ENCODE results near the gene WDR74. TPM values are rescaled to one million over a fixed set of nuclear protein-coding genes. Genes with fewer than 3 reads are reported as not detected.
A peak's percentile ranks its signal among the peaks of the same experiment; 100 is the strongest.

The WDR74 gene
- total and polyA plus RNA-seq, 8 donors, result 27.7 to 67.9 (median 46.6) TPM

GRCh38 chr11:62852523-62853188 lies 13.3 kb upstream of the WDR74 start:
- intact Hi-C loops (cut with DNase I; ENCODE audit: low total_unique reads), result loop anchor here (10.0 kb wide), 1 partner anchor 58 kb away; the partner anchor contains the start of gene TMEM223
- H3K27ac ChIP-seq, result no peak overlapping the region
- H3K36me3 ChIP-seq, result peaks cover 31 to 35% (median 32%) of the 10 kb centered on the region in 4 donors
- peak overlapping the region in 2 of 4 donors; percentile 92 to 99 for H3K4me3 ChIP-seq
- TF ChIP-seq POLR2A (IDR thresholded peaks at IDR 0.05) (no peak), EP300 (IDR thresholded peaks at IDR 0.05) (no peak), POLR2AphosphoS5 (IDR thresholded peaks at IDR 0.05) (no peak)
- TF ChIP-seq, protein P1, sequence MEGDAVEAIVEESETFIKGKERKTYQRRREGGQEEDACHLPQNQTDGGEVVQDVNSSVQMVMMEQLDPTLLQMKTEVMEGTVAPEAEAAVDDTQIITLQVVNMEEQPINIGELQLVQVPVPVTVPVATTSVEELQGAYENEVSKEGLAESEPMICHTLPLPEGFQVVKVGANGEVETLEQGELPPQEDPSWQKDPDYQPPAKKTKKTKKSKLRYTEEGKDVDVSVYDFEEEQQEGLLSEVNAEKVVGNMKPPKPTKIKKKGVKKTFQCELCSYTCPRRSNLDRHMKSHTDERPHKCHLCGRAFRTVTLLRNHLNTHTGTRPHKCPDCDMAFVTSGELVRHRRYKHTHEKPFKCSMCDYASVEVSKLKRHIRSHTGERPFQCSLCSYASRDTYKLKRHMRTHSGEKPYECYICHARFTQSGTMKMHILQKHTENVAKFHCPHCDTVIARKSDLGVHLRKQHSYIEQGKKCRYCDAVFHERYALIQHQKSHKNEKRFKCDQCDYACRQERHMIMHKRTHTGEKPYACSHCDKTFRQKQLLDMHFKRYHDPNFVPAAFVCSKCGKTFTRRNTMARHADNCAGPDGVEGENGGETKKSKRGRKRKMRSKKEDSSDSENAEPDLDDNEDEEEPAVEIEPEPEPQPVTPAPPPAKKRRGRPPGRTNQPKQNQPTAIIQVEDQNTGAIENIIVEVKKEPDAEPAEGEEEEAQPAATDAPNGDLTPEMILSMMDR (IDR thresholded peaks at IDR 0.05), result no peak
- peaks cover 29 to 56% (median 40%) of the 10 kb centered on the region in 4 donors for H3K4me1 ChIP-seq
- H3K27me3 ChIP-seq, result no peaks in the 10 kb centered on the region
- DNase-seq, result no peak
- H3K9me3 ChIP-seq, result no peaks in the 10 kb centered on the region

DNA sequence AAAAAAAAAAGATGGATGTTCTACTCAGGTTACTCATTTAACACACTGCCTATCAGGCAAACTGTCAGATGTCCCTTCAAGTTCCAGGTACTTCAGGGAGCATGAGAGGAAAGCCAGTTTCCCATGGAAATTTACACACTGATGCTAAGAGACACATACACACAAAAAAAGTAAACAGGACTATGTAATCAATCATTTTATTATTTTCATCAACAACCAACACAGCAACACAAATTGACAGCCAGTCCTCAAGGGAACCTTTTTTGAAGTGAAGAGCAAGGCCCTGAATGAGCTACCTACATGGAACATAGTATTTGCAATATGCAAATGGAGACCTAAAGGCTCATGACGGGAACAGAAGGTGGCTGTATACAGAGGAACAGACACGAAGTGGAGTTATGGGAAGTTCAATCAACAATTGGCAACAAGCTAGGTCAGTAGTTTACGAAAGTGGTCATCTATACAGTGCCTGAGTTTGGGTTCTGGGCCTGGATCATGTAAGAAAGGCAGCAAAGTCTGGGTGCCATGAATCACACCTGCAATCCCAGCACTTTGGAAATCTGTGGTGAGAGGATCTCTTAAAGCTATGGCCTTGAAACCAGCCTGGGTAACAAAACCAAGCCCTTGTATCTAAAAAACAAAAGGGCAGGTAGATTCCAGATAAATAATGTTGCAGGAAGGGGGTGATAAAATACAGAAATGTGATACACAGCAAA lies 12.6 kb upstream of the WDR74 start:
- WGBS, 5 donors, result 31 to 56% (median 50%) methylated on average over 3 of the region's 3 CpGs
- TF ChIP-seq POLR2A (IDR thresholded peaks at IDR 0.05), result no peak
- TF ChIP-seq, protein P1 (IDR thresholded peaks at IDR 0.05), result no peak
- intact Hi-C loops (cut with DNase I; ENCODE audit: low total_unique reads), result loop anchor here (10.0 kb wide), 1 partner anchor 57 kb away; the partner anchor contains the start of gene TMEM223
- H3K36me3 ChIP-seq, result peaks cover 31 to 35% (median 32%) of the 10 kb centered on the region in 4 donors
- no peaks in the 10 kb centered on the region for H3K27me3 ChIP-seq
- peak overlapping the region in 1 of 5 donors; percentile 2 for H3K27ac ChIP-seq
- no peak for DNase-seq
- no peaks in the 10 kb centered on the region for H3K9me3 ChIP-seq
- H3K4me1 ChIP-seq, result peaks cover 26 to 50% (median 34%) of the 10 kb centered on the region in 4 donors
- H3K4me3 ChIP-seq, result no peak overlapping the region

- WGBS, 5 donors, result 51 to 59% (median 56%) methylated on average over 14 to 15 of the region's 15 CpGs
- H3K9me3 ChIP-seq, result no peaks in the 10 kb centered on the region
- no peak for DNase-seq
- intact Hi-C loops (cut with DNase I; ENCODE audit: low total_unique reads), result loop anchor here (10.0 kb wide), 1 partner anchor 56 kb away; the partner anchor contains the start of gene TMEM223
- H3K27me3 ChIP-seq, result no peaks in the 10 kb centered on the region
- TF ChIP-seq POLR2A (IDR thresholded peaks at IDR 0.05), result no peak
- TF ChIP-seq EP300 (IDR thresholded peaks at IDR 0.05), result no peak
- TF ChIP-seq, protein P1 (IDR thresholded peaks at IDR 0.05), result no peak
- no peak for TF ChIP-seq POLR2AphosphoS5 (IDR thresholded peaks at IDR 0.05)
- peak overlapping the region in 1 of 5 donors; percentile 2 for H3K27ac ChIP-seq
- H3K4me1 ChIP-seq, result peaks cover 21 to 42% (median 26%) of the 10 kb centered on the region in 4 donors
- no peak overlapping the region for H3K4me3 ChIP-seq
- peaks cover 31 to 35% (median 32%) of the 10 kb centered on the region in 4 donors for H3K36me3 ChIP-seq
These were observed 11.8 kb upstream of the WDR74 start for GRCh38 chr11:62850911-62851806.

DNA sequence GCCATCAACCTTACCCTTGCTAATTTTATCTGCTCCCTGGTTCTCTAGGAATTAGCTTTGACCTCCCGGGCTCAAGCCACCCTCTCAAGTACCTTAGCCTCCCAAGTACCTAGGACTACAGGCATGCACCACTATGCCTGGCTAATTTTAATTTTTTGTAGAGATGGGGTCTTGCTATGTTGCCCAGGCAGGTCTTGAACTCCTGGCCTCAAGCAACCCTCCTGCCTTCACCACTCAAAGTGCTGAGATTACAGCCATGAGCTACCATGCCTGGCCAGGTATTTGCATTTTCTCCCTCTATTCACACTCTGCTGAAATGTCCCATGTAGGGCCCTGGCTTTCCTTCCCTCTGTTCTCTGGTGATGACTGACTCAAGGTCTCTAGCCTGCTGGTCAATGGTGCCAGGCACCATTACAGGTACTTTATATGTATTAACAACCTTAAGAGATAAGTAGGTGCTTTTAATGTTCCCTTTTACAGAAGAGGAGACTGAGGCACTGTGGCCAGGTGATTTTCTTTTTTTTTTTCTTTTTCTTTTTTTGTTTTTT lies 8.5 kb upstream of the WDR74 start:
- H3K36me3 ChIP-seq, result peaks cover 12 to 18% (median 16%) of the 10 kb centered on the region in 4 donors
- no peaks in the 10 kb centered on the region for H3K27me3 ChIP-seq
- peaks cover 0 to 19% (median 5%) of the 10 kb centered on the region in 4 donors for H3K4me1 ChIP-seq
- no peak for DNase-seq
- intact Hi-C loops (cut with DNase I; ENCODE audit: low total_unique reads), result no loop called here
- TF ChIP-seq POLR2A (IDR thresholded peaks at IDR 0.05) (no peak), POLR2AphosphoS5 (IDR thresholded peaks at IDR 0.05) (no peak), EP300 (IDR thresholded peaks at IDR 0.05) (no peak)
- TF ChIP-seq, protein P1 (IDR thresholded peaks at IDR 0.05), result no peak
- no peak overlapping the region for H3K4me3 ChIP-seq
- WGBS, 5 donors, result 89 to 95% (median 91%) methylated on average over 1 of the region's 1 CpG
- no peak overlapping the region for H3K27ac ChIP-seq
- no peaks in the 10 kb centered on the region for H3K9me3 ChIP-seq

All from stomach (tissue), 9 donors.